GM21367 (cell line): ENCODE measurements around the gene LSM11.
"Not testable (repeated sequence)": the region's sequence is repeated elsewhere in the genome, so short reads cannot be mapped to it uniquely, and the experiment has no call there.

Experiments used
- ATAC-seq: cut with Tn5 transposase; IDR thresholded peaks from one replicate; pipeline ENCODE4 v1.9.1; 2021; ENCODE audit not compliant: unreplicated experiment

Gene LSM11

DNA sequence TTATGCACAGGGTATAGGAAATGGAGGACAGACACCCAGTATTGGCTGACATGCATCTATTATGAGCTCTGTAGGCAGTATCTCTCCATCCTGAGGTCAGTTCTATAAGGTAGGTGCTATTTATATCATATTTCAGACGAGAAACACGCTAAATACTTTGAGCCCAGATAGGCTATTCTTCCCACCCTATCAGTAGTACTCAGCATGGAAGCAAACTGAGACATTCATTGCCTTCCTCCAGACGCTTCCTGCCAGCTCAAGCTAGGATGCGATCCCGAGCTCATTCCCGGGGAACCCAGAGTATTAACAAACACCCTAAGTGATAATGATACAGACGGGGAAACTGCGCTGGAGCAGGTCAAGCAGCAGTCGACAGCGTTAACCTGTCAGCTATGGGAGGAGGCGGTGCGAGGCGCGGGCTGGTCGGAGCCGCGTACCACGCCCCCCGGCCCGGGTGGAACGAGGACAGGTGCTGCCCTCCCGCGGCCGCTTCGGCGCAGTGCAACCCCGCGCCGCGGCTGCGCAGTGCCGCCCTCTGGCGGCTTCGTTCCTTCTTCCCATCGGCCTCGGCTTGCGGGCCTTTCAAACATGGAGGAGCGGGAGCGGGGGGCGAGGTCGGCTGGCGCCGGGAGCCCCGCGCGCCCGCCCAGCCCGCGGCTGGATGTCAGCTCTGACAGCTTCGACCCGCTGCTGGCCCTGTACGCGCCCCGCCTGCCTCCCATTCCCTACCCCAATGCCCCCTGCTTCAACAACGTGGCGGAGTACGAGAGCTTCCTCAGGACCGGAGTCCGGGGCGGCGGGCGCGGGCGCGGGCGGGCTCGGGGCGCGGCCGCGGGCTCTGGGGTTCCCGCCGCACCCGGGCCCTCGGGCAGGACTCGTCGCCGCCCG, at the start of gene LSM11:
Gene LSM11, plus strand, starts transcription at position 550 of the 888 bp plus-strand sequence. Its CDS starts 39 bp downstream, at position 589.
- peak; percentile 91 for ATAC-seq

GRCh38 chr5:157693816-157694215, 49.7 kb upstream of the LSM11 start:
- not testable (repeated sequence) for ATAC-seq

- not testable (repeated sequence) for ATAC-seq
These were observed 47.4 kb upstream of the LSM11 start for GRCh38 chr5:157696154-157696553.

DNA sequence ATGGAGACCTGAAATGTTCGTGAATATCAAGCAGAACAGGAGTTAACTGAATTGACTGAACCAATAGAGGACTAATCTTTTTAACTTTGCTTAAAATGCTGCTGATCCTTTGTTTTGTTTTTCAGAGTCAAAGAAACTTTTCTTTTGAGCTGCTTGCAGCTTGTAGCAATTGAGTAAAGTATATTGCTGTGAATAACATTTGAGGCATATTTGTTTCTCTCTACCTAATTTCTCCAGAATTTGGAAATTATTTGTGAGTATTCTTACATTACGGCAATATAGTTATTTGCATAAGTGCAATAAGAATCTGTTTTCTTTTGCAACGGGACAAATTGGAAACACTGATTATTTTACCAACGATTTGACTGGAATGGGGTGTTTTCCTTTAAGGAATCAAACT, 44.8 kb upstream of the LSM11 start:
- ATAC-seq = not testable (repeated sequence)

DNA sequence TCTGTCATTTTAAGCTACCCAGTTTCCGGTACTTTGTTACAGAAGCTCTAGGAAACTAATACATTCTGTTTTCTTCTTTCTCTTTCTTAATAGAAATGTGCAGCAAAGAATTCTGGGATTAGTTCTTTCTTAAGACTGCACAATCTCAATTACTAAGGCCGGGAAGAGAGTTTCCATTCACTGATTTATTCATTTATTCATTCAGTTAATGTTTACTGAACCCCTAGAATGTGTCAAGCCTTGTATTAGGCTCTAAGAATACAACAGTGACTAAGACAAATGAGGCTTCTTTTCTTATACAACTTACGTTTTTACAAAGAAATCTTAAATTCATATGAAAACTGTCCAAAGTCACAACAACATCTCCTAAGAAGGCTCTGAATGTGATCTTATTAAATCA, 39.8 kb upstream of the LSM11 start:
- no peak for ATAC-seq

GRCh38 chr5:157708866-157709265, 34.6 kb upstream of the LSM11 start:
- no peak for ATAC-seq

- ATAC-seq = no peak
These were observed 34.2 kb upstream of the LSM11 start for GRCh38 chr5:157709346-157709745.

DNA sequence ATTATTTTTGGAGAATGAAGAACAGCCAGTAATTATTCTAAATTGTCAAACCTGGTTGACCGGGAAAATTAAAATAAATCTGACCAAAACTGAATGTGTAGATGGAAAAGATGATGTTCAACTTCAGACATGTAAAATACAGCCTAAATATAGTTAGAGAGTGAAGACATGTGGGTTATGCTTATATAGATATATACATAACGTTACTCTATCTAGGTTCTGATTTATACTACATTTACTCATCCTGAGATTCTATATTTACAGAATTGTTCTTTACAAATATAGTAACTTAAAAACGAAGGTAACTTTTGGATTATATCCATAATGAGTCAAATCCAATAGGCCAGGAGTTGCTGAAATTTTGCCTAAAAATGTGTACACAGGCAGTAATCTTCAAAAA, 33.1 kb upstream of the LSM11 start:
- ATAC-seq = no peak

- ATAC-seq = no peak
These were observed 32.6 kb upstream of the LSM11 start for GRCh38 chr5:157710882-157711281.

- no peak for ATAC-seq
These were observed 29.5 kb upstream of the LSM11 start for GRCh38 chr5:157713830-157714595.

DNA sequence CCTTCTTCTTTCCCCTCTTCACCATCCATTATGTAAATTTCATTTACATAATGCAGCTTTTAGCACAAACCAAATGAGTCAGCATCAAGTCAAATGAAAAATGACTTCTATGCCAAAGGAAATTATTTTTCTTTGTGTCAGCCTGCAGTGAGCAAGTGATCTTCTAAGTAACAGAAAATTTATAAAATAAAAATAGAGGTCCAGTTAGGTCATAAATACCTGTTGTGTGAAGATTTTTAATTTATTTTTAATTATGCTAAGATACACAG, 29.0 kb upstream of the LSM11 start:
- ATAC-seq = no peak

DNA sequence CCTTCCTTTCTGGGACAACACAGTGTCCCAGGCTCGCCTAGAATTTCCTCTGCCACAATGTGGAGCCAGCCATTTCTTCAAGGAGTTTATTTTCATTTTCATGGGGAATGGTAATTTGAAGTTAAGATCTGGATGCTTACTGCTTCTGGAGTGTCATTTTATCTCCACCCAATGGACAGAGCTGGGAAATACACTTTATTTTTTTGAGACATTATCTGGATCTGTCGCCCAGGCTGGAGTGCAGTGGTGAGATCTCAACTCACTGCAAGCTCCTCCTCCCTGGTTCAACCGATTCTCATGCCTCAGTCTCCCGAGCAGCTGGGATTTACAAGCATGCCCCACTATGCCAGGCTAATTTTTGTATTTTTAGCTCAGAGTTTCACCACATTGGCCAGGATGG, 25.0 kb upstream of the LSM11 start:
- no peak for ATAC-seq

DNA sequence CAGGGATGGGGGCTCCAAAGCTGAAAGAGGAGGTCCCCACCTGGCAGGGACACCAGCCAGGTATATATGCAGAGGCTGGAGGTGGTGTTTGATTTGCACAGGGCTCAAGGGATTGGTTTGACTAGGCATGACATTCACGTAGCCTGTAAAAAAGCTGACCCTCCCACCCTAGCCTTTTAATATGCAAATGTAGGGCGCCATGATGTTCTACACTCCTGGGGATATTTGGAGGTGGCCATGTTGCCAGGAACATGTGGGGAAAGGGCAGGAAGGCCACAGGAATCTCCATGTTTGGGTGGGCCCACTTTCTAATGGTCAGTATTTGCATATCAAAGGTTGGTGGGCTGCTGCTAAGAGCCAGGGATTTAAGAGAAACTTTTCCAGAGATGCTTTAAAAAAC, 24.3 kb upstream of the LSM11 start:
- ATAC-seq = no peak

GRCh38 chr5:157721159-157721558, 22.4 kb upstream of the LSM11 start:
- ATAC-seq = no peak

GRCh38 chr5:157722895-157723294, 20.6 kb upstream of the LSM11 start:
- ATAC-seq = not testable (repeated sequence)

DNA sequence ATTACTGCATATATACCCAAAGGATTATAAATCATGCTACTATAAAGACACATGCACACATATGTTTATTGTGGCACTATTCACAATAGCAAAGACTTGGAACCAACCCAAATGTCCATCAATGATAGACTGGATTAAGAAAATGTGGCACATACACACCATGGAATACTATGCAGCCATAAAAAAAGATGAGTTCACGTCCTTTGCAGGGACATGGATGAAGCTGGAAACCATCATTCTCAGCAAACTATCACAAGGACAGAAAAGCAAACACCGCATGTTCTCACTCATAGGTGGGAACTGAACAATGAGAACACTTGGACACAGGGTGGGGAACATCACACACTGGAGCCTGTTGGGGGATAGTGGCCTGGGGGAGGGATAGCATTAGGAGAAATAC, 16.9 kb upstream of the LSM11 start:
- ATAC-seq = not testable (repeated sequence)

DNA sequence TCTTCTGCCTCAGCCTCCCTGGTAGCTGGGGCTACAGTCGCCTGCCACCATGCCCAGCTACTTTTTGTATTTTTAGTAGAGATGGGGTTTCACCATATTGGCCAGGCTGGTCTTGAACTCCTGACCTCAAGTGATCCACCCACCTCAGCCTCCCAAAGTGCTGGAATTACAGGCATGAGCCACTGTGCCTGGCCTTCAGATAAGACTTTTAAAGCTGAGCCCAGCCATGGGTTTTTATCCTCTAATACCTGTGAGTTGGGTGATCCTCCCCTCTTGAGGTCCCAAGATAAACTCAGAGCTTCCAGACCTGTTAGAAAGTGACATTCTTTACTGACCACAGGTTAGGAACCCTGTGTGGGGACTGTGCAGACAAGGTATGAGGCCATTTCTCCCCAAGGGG, 15.7 kb upstream of the LSM11 start:
- not testable (repeated sequence) for ATAC-seq

DNA sequence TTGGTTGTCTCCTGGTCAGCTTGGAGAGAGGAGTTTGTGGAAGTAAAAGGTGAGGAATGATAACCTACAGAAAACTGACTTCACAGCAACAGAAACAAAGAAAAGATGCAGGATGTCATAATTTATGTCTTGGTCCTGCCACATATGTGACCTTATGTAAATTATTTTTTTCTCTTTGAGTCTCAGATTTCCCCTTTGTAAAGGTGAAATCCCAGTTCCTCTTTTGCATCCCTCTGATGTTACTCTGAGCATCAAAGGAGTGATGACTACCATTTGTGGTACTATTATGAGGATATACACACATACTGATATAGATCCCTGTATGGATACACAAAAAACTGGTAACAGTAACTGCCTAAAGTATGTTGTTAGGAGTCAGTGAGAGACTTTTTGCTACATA, 13.7 kb upstream of the LSM11 start:
- ATAC-seq = peak; percentile 54

DNA sequence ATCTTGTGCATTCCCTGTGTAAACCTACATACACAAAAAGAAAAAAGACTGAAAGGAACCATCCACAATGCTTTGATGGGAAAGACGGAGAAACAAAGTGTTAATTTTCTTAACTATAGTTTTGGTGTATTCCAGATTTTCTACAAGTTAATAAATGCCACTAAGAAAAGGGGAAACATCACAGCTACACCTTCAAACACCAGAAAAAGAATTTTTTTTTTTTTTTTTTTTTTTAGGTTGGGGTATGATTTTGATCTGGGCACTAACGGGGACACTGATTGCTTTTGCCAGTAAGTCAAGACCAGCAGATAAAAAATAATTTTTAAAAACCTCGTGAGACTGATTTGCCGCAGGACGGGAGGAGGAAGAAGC, 12.6 kb upstream of the LSM11 start:
- ATAC-seq = no peak

DNA sequence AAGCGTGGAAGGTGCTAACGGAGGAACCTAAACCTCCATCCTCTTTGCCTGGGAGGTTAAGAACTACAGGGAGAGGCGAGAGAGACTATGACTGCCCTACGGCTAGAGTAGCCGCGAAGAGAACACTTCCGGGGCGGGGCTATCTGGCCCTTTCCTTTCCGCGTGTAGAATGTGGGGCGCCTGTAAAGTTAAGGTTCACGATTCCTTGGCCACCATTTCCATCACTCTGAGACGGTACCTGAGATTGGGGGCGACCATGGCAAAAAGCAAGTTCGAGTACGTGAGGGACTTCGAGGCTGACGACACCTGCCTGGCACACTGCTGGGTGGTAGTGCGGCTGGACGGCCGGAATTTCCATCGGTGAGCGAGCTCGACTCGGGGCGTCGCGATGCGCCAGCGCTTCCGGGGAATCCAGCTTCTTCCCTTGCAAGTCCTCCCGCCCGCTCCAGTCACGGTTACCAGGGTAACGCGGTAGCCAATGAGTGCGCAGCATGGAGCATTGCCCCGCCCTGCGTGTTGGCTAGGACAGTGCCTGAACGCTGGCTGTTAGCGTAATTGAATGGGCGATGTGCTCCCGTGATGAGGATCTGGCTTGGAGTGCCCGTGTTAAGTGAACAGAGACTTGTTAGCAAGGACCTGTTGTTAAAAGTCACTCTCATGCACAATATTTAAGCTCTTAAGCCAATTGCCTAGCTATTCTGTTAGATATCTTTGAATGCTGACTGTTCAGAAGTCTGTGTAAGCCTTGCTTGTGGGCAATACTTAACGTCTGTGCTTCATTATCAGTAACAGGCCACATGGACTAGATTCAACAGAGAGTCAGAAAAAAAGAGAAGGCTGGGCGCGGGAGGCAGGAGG, 12.0 kb upstream of the LSM11 start, which contains the start of gene THG1L:
Gene THG1L, plus strand, starts transcription at position 149 of the 858 bp plus-strand sequence. Its CDS starts 21 bp downstream, at position 170.
- ATAC-seq = peak; percentile 92

DNA sequence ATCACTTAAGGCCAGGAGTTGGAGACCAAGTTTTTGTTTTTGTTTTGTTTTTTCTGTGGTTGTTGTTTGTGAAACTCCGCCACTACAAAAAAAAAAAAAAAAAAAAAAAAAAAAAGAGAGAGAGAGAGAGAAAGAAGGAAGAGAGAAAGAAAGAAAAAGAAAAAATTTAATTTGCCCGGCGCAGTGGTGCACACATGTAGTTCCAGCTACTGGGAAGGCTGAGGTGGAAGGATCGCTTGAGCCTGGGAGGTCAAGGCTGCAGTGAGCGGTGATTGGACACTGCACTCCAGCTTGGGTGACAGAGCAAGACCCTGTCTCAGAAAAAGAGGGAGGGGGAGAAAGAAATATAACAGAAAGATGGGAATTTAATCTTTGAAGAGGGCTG, 11.4 kb upstream of the LSM11 start:
- no peak for ATAC-seq
